Measurements from ENCODE around the gene DSG2. TPM values are rescaled to one million over a fixed set of nuclear protein-coding genes. Genes with fewer than 3 reads are reported as not detected.

DSG2 gene
- total RNA-seq, 1 donor from 2014 or later, result 0.33 TPM

DNA sequence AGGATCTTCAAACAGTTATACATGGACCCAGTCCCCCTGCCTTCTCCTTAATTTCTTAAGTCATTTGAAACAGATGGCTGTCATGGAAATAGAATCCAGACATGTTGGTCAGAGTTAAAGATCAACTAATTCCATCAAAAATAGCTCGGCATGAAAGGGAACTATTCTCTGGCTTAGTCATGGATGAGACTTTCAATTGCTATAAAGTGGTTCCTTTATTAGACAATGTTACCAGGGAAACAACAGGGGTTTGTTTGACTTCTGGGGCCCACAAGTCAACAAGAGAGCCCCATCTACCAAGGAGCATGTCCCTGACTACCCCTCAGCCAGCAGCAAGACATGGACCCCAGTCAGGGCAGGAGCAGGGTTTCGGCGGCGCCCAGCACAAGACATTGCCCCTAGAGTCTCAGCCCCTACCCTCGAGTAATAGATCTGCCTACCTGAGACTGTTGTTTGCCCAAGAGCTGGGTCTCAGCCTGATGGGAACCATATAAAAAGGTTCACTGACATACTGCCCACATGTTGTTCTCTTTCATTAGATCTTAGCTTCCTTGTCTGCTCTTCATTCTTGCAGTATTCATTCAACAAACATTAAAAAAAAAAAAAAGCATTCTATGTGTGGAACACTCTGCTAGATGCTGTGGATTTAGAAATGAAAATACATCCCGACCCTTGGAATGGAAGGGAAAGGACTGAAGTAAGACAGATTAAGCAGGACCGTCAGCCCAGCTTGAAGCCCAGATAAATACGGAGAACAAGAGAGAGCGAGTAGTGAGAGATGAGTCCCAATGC, 98.3 kb downstream of the DSG2 start:
- no peak for DNase-seq
- Mint-ChIP-seq H3K27ac (no peak overlapping the region), H3K27me3 (no peaks in the 10 kb centered on the region), H3K9me3 (no peaks in the 10 kb centered on the region), H3K4me3 (no peak overlapping the region), H3K36me3 (ENCODE audit: low read depth) (no peaks in the 10 kb centered on the region), H3K4me1 (no peaks in the 10 kb centered on the region)
- intact Hi-C loops (cut with micrococcal nuclease), result no loop called here

DNA sequence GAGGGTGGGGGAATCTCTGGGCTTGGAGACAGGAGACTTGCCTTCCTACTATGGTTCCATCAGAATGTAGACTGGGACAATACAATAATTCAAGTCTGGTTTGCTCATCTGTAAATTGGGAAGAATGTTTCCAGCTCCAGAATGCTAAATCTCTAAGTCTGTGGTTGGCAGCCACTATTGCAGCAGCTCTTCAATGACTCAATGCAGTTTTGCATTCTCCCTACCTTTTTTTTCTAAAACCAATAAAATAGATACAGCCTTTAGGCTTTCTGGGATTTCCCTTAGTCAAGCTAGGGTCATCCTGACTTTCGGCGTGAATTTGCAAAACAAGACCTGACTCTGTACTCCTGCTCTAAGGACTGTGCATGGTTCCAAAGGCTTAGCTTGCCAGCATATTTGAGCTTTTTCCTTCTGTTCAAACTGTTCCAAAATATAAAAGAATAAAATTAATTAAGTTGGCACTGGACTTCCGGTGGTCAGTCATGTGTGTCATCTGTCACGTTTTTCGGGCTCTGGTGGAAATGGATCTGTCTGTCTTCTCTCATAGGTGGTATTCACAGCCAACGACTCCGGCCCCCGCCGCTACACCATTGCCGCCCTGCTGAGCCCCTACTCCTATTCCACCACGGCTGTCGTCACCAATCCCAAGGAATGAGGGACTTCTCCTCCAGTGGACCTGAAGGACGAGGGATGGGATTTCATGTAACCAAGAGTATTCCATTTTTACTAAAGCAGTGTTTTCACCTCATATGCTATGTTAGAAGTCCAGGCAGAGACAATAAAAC, 100.2 kb downstream of the DSG2 start:
- intact Hi-C loops (cut with micrococcal nuclease), result no loop called here
- Mint-ChIP-seq H3K9me3 (no peaks in the 10 kb centered on the region), H3K27me3 (no peaks in the 10 kb centered on the region), H3K36me3 (ENCODE audit: low read depth) (no peaks in the 10 kb centered on the region), H3K27ac (no peak overlapping the region), H3K4me3 (no peak overlapping the region), H3K4me1 (peaks cover under 1% of the 10 kb centered on the region)
- no peak for DNase-seq

Other genes starting within 250 kb of the DSG2 start
- gene DSG1, start 180.0 kb upstream of the DSG2 start, total RNA-seq, result not detected in 2 replicates
- gene DSG4, start 121.4 kb upstream of the DSG2 start, total RNA-seq, result not detected in 2 replicates
- gene DSG3, start 50.4 kb upstream of the DSG2 start, total RNA-seq, result not detected in 2 replicates
- not detected in 2 replicates for gene TTR, start 93.7 kb downstream of the DSG2 start, total RNA-seq
- 2.4 and 2.8 TPM in 2 replicates for gene B4GALT6, start 186.4 kb downstream of the DSG2 start, total RNA-seq

All from activated CD4-positive, alpha-beta T cell treated with anti-CD3 and anti-CD28 coated beads, Interleukin-2, amount 10 ng/mL, durations not matched to agents 24 days and 14 days (primary cell).